ENCODE measurements around the gene FAM193A.

Gene FAM193A

DNA sequence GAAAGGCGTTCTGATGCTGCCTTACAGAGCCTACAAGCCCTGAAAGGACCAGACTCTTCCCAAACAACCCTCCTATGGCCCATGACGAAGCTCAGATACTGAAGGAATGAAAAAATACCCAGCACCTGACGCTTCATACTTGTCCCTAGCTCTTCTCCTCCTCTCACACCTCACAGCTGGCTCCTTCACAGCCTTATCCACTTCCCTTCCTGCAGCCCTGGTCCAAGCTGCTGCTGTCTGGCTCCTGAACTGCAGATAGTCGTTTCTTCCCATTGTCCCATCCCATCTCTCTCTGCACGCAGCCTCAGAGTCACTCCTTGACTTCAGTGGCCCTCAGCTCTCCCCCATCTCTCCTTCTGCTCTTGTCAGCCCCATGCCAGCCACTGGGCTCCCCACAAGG lies 56.6 kb downstream of the FAM193A start:
- Histone ChIP-seq H3K36me3 (ENCODE audit: control insufficient read depth in 2 of 2, insufficient read depth in 2 of 2, low read length in 2 of 2) (peaks cover 0 to 7% of the 10 kb centered on the region in 2 donors), H3K27ac (ENCODE audit: low read length) (no peak overlapping the region), H3K4me1 (ENCODE audit: control insufficient read depth, insufficient read depth, low read length) (peaks cover 32% of the 10 kb centered on the region)

DNA sequence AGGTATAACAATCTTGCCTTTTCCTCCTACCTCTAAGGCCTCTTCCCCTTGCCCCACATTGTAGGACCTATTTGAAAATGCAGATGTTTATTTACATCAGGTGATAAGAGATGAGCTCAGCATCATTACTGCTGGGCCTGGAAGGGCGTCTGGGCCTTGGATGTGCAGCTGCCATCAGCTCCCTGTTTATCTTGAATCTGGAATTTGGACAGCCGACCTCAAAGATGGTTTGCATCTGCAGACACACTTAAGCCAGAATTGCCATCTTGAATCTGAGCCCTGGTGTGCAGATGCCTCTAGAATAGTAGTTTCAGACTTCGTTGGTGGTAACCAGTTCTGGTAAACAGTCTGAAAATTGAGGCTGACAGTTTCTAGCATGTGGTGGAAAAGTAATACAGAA lies 59.0 kb downstream of the FAM193A start:
- no peak overlapping the region for H3K9ac ChIP-seq (ENCODE audit: low read length in 2 of 2)
- no peak overlapping the region for H3K27ac ChIP-seq (ENCODE audit: low read length)
- peaks cover 0 to 7% of the 10 kb centered on the region in 2 donors for H3K36me3 ChIP-seq (ENCODE audit: control insufficient read depth in 2 of 2, insufficient read depth in 2 of 2, low read length in 2 of 2)
- H3K9me3 ChIP-seq (ENCODE audit: control insufficient read depth in 2 of 2, low read length in 2 of 2): no peaks in the 10 kb centered on the region
- H3K4me1 ChIP-seq (ENCODE audit: control insufficient read depth, insufficient read depth, low read length): peaks cover 40% of the 10 kb centered on the region
- H3K4me3 ChIP-seq (ENCODE audit: low read length in 2 of 2): no peak overlapping the region
- no peaks in the 10 kb centered on the region for H3K27me3 ChIP-seq (ENCODE audit: control insufficient read depth in 1 of 2, insufficient read depth in 2 of 2, low read length in 2 of 2)

More for the DNA sequence above, 56.6 kb downstream of the FAM193A start:
- H3K4me3 ChIP-seq (ENCODE audit: low read length in 2 of 2): no peak overlapping the region
- no peaks in the 10 kb centered on the region for H3K27me3 ChIP-seq (ENCODE audit: control insufficient read depth in 1 of 2, insufficient read depth in 2 of 2, low read length in 2 of 2)
- no peaks in the 10 kb centered on the region for H3K9me3 ChIP-seq (ENCODE audit: control insufficient read depth in 2 of 2, low read length in 2 of 2)
- H3K9ac ChIP-seq (ENCODE audit: low read length in 2 of 2): no peak overlapping the region

DNA sequence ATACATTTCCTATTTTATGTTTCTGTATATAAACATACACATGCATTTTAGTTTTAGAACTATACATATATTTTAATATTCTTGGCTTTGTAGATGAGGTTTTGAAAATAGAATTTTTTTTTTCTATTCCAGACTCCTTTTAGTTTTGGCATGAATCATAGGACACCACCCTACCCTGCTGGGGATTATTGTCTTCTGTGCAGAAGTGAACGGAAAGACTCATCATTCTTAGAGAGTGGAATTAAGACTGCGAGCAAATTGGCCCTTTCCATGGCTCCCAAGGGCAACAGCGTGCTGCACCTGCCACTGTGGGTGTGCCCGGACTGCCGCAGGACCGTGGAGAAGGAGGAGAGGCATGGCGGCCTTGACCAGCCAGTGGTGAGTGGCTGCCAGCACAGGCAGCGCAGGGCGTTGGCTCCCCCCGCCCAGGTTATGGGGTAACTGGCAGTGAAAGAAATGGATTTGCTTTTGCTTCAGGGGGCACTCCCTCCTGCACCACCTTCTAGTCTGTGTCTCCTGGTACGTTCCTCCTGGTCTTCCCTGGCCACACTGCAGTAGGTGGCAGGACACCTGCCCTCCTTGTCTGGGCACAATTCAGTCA lies 59.6 kb downstream of the FAM193A start:
- H3K36me3 ChIP-seq (ENCODE audit: control insufficient read depth in 2 of 2, insufficient read depth in 2 of 2, low read length in 2 of 2): peaks cover 0 to 7% of the 10 kb centered on the region in 2 donors
- no peak overlapping the region for H3K9ac ChIP-seq (ENCODE audit: low read length in 2 of 2)
- H3K4me3 ChIP-seq (ENCODE audit: low read length in 2 of 2): no peak overlapping the region
- no peak overlapping the region for H3K27ac ChIP-seq (ENCODE audit: low read length)
- peaks cover 38% of the 10 kb centered on the region for H3K4me1 ChIP-seq (ENCODE audit: control insufficient read depth, insufficient read depth, low read length)
- no peaks in the 10 kb centered on the region for H3K27me3 ChIP-seq (ENCODE audit: control insufficient read depth in 1 of 2, insufficient read depth in 2 of 2, low read length in 2 of 2)
- no peaks in the 10 kb centered on the region for H3K9me3 ChIP-seq (ENCODE audit: control insufficient read depth in 2 of 2, low read length in 2 of 2)

DNA sequence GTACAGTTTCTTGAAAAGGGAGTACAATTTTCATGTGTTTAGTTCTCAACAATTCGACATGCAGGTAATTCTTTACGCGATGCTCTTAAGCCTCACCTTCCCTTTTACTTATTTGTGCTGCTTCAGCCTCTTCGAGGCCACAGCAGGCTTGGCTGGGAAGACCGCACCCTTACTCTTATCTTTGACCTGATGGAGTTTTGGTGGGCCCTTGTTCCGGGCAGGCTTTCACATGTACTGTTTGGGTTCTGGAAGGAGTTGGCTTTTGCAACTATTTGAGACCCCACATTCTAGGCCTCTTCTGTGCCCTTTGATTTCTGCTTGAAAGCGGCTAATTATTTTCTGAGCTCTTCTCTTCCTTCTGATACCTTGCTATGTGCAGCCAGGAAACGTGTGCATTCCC lies 60.2 kb downstream of the FAM193A start:
- Histone ChIP-seq H3K4me1 (ENCODE audit: control insufficient read depth, insufficient read depth, low read length) (peaks cover 34% of the 10 kb centered on the region), H3K4me3 (ENCODE audit: low read length in 2 of 2) (no peak overlapping the region), H3K9ac (ENCODE audit: low read length in 2 of 2) (no peak overlapping the region), H3K27ac (ENCODE audit: low read length) (no peak overlapping the region), H3K27me3 (ENCODE audit: control insufficient read depth in 1 of 2, insufficient read depth in 2 of 2, low read length in 2 of 2) (no peaks in the 10 kb centered on the region), H3K36me3 (ENCODE audit: control insufficient read depth in 2 of 2, insufficient read depth in 2 of 2, low read length in 2 of 2) (peaks cover 0 to 7% of the 10 kb centered on the region in 2 donors), H3K9me3 (ENCODE audit: control insufficient read depth in 2 of 2, low read length in 2 of 2) (no peaks in the 10 kb centered on the region)

DNA sequence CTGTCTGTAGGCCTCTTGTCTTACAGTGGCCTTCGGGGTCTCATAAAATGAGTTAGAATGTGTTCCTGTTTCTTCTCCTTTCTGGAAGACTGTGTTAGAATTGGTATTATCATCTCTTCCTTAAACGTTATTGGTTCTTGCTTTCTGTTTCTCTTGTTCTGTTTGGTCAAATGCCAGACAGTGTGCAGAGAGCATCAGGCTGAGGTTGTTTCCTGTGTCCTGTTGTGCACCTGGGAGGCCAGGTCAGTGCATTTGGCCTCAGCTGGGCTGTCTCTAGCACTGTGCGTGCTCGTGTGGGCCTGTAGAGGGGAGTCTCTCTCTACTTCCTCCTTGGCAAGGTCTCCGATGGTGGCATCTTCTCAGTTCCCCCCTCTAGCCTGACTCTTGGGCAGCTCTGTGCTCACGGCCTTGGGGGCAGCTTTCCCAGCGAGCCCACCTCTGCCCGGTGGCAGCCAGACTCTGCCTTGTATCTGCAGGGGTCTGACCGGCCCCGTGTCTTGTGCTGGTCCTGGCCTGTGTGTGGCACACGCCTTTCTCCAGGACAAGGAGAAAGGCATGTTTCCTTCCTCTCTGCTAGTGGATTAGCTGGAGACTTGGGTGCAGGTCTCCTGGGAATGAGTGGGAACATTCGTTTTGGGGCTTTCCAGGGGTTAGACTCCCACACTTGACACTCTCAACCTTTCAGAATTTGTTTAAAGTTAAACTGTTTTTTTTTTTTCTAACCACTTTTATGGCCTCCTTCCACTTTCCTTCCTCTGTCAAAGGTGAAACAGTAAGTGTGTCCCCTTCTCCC lies 62.3 kb downstream of the FAM193A start:
- H3K4me3 ChIP-seq (ENCODE audit: low read length in 2 of 2): peak overlapping the region in 1 of 2 donors; percentile 34
- H3K27me3 ChIP-seq (ENCODE audit: control insufficient read depth in 1 of 2, insufficient read depth in 2 of 2, low read length in 2 of 2): no peaks in the 10 kb centered on the region
- H3K27ac ChIP-seq (ENCODE audit: low read length): peak overlapping the region; percentile 24
- no peak overlapping the region for H3K9ac ChIP-seq (ENCODE audit: low read length in 2 of 2)
- no peaks in the 10 kb centered on the region for H3K9me3 ChIP-seq (ENCODE audit: control insufficient read depth in 2 of 2, low read length in 2 of 2)
- peaks cover 21% of the 10 kb centered on the region for H3K4me1 ChIP-seq (ENCODE audit: control insufficient read depth, insufficient read depth, low read length)
- peaks cover 0 to 7% of the 10 kb centered on the region in 2 donors for H3K36me3 ChIP-seq (ENCODE audit: control insufficient read depth in 2 of 2, insufficient read depth in 2 of 2, low read length in 2 of 2)

DNA sequence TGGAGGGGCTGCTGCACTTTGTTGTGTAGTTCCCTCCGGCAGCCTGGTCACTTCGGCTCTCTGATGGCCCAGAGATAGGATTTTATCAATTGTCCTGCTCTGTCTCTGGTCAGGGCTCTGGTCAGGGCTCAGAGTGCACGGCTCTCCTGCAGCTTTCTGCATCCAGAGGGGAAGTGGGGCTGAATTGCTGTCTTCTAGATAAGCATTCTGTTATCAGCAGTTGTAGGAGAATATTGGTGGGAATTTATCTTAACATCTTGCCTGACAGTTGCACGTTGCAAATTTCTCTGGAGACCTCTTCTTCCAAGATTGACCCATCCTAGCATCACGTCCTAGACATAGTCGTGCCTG lies 62.8 kb downstream of the FAM193A start:
- Histone ChIP-seq H3K9ac (ENCODE audit: low read length in 2 of 2) (no peak overlapping the region), H3K27ac (ENCODE audit: low read length) (peak overlapping the region; percentile 24), H3K4me3 (ENCODE audit: low read length in 2 of 2) (no peak overlapping the region), H3K9me3 (ENCODE audit: control insufficient read depth in 2 of 2, low read length in 2 of 2) (no peaks in the 10 kb centered on the region), H3K36me3 (ENCODE audit: control insufficient read depth in 2 of 2, insufficient read depth in 2 of 2, low read length in 2 of 2) (peaks cover 0 to 7% of the 10 kb centered on the region in 2 donors), H3K27me3 (ENCODE audit: control insufficient read depth in 1 of 2, insufficient read depth in 2 of 2, low read length in 2 of 2) (no peaks in the 10 kb centered on the region), H3K4me1 (ENCODE audit: control insufficient read depth, insufficient read depth, low read length) (peaks cover 21% of the 10 kb centered on the region)

DNA sequence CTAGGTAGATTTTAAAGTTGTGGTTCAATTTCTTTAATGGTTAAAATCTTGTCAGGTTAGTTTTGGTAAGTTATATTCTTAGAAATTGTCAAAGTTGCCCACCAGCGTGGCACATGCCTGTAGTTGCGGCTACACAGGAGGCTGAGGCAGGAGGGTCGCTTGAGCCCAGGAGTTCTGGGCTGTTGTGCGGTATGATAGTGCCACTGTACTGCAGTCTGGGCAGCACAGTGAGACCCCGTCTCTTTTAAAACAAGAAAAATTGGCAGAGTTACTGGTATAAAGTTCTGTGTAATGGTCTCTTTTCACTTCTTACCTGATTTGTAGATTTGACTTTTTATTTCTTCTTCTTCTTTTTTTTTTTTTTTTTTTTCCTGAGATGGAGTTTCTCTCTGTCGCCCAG lies 64.4 kb downstream of the FAM193A start:
- Histone ChIP-seq H3K4me3 (ENCODE audit: low read length in 2 of 2) (no peak overlapping the region), H3K4me1 (ENCODE audit: control insufficient read depth, insufficient read depth, low read length) (peaks cover 18% of the 10 kb centered on the region), H3K9ac (ENCODE audit: low read length in 2 of 2) (no peak overlapping the region), H3K27me3 (ENCODE audit: control insufficient read depth in 1 of 2, insufficient read depth in 2 of 2, low read length in 2 of 2) (no peaks in the 10 kb centered on the region), H3K36me3 (ENCODE audit: control insufficient read depth in 2 of 2, insufficient read depth in 2 of 2, low read length in 2 of 2) (peaks cover 0 to 7% of the 10 kb centered on the region in 2 donors), H3K9me3 (ENCODE audit: control insufficient read depth in 2 of 2, low read length in 2 of 2) (no peaks in the 10 kb centered on the region), H3K27ac (ENCODE audit: low read length) (no peak overlapping the region)

DNA sequence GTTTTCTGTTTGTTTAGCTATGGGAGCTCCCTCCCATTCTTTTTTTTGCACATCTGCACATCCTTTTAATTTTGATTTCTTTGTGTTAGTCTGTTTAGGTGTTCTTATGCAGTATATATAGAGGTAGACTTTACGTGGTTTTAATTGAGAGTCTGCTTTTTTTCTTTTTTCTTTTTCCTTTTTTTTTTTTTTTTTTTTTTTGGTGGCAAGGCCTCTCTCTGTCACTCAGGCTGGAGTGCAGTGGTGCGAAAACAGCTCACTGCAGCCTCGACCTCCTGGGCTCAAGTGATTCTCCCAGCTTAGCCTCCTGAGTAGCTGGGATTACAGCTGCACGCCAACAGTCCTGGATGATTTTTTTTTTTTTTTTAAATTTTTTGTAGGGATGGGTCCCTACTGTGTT lies 68.2 kb downstream of the FAM193A start:
- H3K36me3 ChIP-seq (ENCODE audit: control insufficient read depth in 2 of 2, insufficient read depth in 2 of 2, low read length in 2 of 2): no peaks in the 10 kb centered on the region
- H3K27ac ChIP-seq (ENCODE audit: low read length): no peak overlapping the region
- peaks cover 8% of the 10 kb centered on the region for H3K4me1 ChIP-seq (ENCODE audit: control insufficient read depth, insufficient read depth, low read length)
- no peaks in the 10 kb centered on the region for H3K9me3 ChIP-seq (ENCODE audit: control insufficient read depth in 2 of 2, low read length in 2 of 2)
- H3K9ac ChIP-seq (ENCODE audit: low read length in 2 of 2): no peak overlapping the region
- no peak overlapping the region for H3K4me3 ChIP-seq (ENCODE audit: low read length in 2 of 2)
- no peaks in the 10 kb centered on the region for H3K27me3 ChIP-seq (ENCODE audit: control insufficient read depth in 1 of 2, insufficient read depth in 2 of 2, low read length in 2 of 2)

DNA sequence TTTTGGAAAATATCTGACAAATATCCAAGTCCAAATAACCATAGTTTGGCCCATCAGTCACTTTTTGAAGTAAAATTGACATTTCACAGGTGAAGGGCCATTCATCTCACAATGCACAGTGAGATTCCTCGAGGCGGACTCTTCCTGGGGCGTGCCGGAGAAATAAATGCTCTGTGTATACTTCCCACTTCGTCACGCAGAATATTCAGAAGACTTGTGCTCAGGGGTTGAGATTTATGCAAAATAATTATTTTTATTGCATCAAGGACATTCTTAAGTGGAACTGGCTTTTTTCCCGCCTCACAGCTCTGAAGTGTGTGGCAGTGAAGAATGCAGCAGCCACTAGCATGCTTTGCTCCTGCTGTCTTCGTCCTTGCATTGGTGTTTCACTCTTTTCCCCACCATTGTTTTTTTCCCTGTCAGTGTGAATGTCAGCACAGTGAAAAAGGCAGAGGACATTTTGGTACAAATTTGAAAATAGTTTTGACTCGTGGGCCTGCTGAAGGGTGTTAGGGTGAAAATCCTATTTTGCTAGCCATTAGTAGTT lies 70.6 kb downstream of the FAM193A start:
- Histone ChIP-seq H3K27ac (ENCODE audit: low read length) (no peak overlapping the region), H3K36me3 (ENCODE audit: control insufficient read depth in 2 of 2, insufficient read depth in 2 of 2, low read length in 2 of 2) (no peaks in the 10 kb centered on the region), H3K4me1 (ENCODE audit: control insufficient read depth, insufficient read depth, low read length) (peaks cover 8% of the 10 kb centered on the region), H3K27me3 (ENCODE audit: control insufficient read depth in 1 of 2, insufficient read depth in 2 of 2, low read length in 2 of 2) (no peaks in the 10 kb centered on the region), H3K4me3 (ENCODE audit: low read length in 2 of 2) (no peak overlapping the region), H3K9me3 (ENCODE audit: control insufficient read depth in 2 of 2, low read length in 2 of 2) (no peaks in the 10 kb centered on the region), H3K9ac (ENCODE audit: low read length in 2 of 2) (no peak overlapping the region)

DNA sequence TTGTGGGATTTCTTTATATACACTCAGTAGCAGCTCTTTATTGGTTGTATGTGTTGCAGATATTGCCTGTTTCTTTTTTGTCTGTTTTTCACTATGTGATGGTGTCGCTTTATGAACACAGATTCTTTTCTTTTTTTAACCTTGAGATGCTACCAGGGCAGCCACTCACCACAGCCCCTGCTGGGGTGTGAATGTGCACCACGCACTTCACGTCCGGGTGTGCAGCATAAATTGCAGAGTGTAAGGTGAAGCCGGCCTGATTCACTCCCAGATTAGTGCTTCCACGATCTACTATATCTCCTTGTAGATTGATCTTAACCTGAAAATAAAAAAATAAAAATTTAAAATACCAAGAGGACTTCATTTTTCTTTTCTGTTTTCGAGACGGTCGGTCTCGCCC lies 71.4 kb downstream of the FAM193A start:
- Histone ChIP-seq H3K9ac (ENCODE audit: low read length in 2 of 2) (no peak overlapping the region), H3K4me1 (ENCODE audit: control insufficient read depth, insufficient read depth, low read length) (peaks cover 8% of the 10 kb centered on the region), H3K27ac (ENCODE audit: low read length) (no peak overlapping the region), H3K4me3 (ENCODE audit: low read length in 2 of 2) (no peak overlapping the region), H3K36me3 (ENCODE audit: control insufficient read depth in 2 of 2, insufficient read depth in 2 of 2, low read length in 2 of 2) (no peaks in the 10 kb centered on the region), H3K9me3 (ENCODE audit: control insufficient read depth in 2 of 2, low read length in 2 of 2) (no peaks in the 10 kb centered on the region), H3K27me3 (ENCODE audit: control insufficient read depth in 1 of 2, insufficient read depth in 2 of 2, low read length in 2 of 2) (no peaks in the 10 kb centered on the region)

DNA sequence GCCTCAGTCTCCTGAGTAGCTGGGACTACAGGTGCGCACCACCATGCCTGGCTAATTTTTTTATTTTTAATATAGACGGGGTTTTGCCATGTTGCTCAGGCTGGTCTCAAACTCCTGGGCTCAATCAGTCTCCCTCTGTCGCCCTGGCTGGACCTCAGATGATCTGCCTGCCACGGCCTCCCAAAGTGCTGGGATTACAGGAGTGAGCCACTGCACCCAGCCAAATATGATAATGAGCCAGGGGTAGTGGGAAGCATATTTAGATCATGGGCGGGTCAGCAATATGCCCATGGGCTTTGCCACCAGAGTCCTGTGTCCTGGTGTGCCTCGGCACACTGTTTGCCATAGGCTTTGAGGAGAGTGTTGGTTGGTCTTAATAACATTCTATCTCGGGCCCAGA lies 71.8 kb downstream of the FAM193A start:
- no peak overlapping the region for H3K4me3 ChIP-seq (ENCODE audit: low read length in 2 of 2)
- no peak overlapping the region for H3K27ac ChIP-seq (ENCODE audit: low read length)
- no peaks in the 10 kb centered on the region for H3K9me3 ChIP-seq (ENCODE audit: control insufficient read depth in 2 of 2, low read length in 2 of 2)
- H3K27me3 ChIP-seq (ENCODE audit: control insufficient read depth in 1 of 2, insufficient read depth in 2 of 2, low read length in 2 of 2): no peaks in the 10 kb centered on the region
- no peaks in the 10 kb centered on the region for H3K36me3 ChIP-seq (ENCODE audit: control insufficient read depth in 2 of 2, insufficient read depth in 2 of 2, low read length in 2 of 2)
- H3K9ac ChIP-seq (ENCODE audit: low read length in 2 of 2): no peak overlapping the region
- H3K4me1 ChIP-seq (ENCODE audit: control insufficient read depth, insufficient read depth, low read length): peaks cover 8% of the 10 kb centered on the region
